22Rv1 (cell line): ENCODE measurements around the gene ASIC4.

Experiments
- H3K27ac ChIP-seq: fragments of 450-650 bp; 2 replicates; pipeline ENCODE4 v1.5.1; 2017
- CTCF ChIP-seq: fragments of 450-650 bp; IDR thresholded peaks from 2 replicates; pipeline ENCODE4 v1.5.1; 2017; ENCODE audit warnings: mild to moderate bottlenecking
- ZFX ChIP-seq: fragments of 450-650 bp; IDR thresholded peaks from 2 replicates; pipeline ENCODE4 v1.6.1; 2017; ENCODE audit warnings: antibody characterized with exemption, borderline replicate concordance

The ASIC4 gene

GRCh38 chr2:219495531-219496122 is 18.7 kb upstream of the ASIC4 start:
- peak; percentile 79 for TF ChIP-seq CTCF
- no peak for TF ChIP-seq ZFX
- H3K27ac ChIP-seq, result no peak overlapping the region

- no peak overlapping the region for H3K27ac ChIP-seq
Measured at GRCh38 chr2:219496247-219496824, 17.9 kb upstream of the ASIC4 start.

GRCh38 chr2:219496825-219497494 is 17.3 kb upstream of the ASIC4 start:
- TF ChIP-seq CTCF, result no peak
- H3K27ac ChIP-seq, result no peak overlapping the region

More at GRCh38 chr2:219496247-219496824, 17.9 kb upstream of the ASIC4 start:
- TF ChIP-seq ZFX (no peak), CTCF (no peak)

- TF ChIP-seq CTCF (no peak), ZFX (no peak)
- peak overlapping the region; percentile 44 for H3K27ac ChIP-seq
Measured at GRCh38 chr2:219497495-219498279, 16.6 kb upstream of the ASIC4 start.

GRCh38 chr2:219498280-219499057 is 15.8 kb upstream of the ASIC4 start, which contains the start of gene GMPPA:
Gene GMPPA (plus strand): TSS chr2:219498891. CDS start chr2:219499976, 1,085 bp downstream.
- TF ChIP-seq CTCF, result no peak
- TF ChIP-seq ZFX, result no peak
- H3K27ac ChIP-seq, result peak within 1 kb of the TSS; percentile 44

- peak overlapping the region; percentile 44 for H3K27ac ChIP-seq
- TF ChIP-seq ZFX (no peak), CTCF (no peak)
Measured at GRCh38 chr2:219499058-219499307, 15.3 kb upstream of the ASIC4 start.
